ENCODE data around the gene NPHS1.
"Not testable (repeated sequence)": the region's sequence is repeated elsewhere in the genome, so short reads cannot be mapped to it uniquely, and the experiment has no call there.

The NPHS1 gene

GRCh38 chr19:35851213-35852028, 883 bp downstream of the NPHS1 start:
- DNase-seq (ENCODE audit: low read depth in 2 of 2) = no peak

DNA sequence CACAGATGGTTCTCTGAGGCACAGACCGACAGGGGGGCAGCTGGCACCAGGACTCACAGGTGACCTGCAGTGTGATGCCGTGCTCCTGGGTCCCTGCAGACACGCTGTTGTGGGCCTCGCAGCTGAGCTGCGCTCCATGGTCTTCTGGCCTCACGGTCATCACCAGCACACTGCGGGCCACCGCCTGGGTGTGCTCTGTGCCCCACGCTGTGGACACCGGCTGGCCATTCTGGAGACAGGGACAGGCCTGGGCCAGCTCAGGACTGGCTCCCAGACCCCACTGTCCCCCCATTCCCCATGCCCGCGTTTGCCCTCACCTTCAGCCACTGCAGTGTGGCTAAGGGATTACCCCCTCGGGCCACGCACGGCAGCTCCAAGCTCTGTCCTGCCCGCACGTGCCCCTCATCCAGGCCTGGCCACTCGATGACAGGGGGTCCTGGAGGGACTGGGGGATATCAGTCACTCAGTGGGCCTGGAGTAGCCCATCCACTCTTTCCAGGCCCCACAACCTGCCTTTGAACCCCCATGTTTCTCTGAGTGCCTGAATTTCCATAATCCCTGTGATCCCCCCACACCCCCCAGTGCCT, 3.3 kb downstream of the NPHS1 start:
- no peak for DNase-seq (ENCODE audit: low read depth in 2 of 2)

DNA sequence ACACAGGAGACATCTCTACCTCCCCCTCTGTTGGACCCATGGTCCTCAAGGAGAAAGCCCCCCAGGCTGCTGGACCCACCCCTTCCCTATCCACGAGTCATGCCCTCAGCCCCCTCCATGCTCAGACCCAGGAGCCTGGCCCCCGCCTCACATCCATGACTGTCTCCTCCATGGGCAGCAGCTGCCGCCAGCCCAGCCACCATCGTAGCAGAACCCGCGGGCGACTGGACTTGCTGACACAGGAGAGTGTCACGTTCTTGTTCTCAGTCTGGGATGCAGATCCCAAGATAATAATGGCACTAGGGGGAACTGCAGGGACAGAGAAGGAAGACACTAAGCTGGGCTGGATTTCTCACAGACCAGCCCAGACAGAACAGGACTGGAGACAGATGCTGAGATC, 3.8 kb downstream of the NPHS1 start:
- no peak for DNase-seq (ENCODE audit: low read depth in 2 of 2)

GRCh38 chr19:35847911-35848310, 4.4 kb downstream of the NPHS1 start:
- DNase-seq (ENCODE audit: low read depth in 2 of 2) = no peak

- no peak for DNase-seq (ENCODE audit: low read depth in 2 of 2)
Measured at GRCh38 chr19:35846038-35846668, 6.2 kb downstream of the NPHS1 start.

GRCh38 chr19:35845215-35846037, 6.9 kb downstream of the NPHS1 start:
- no peak for DNase-seq (ENCODE audit: low read depth in 2 of 2)

DNA sequence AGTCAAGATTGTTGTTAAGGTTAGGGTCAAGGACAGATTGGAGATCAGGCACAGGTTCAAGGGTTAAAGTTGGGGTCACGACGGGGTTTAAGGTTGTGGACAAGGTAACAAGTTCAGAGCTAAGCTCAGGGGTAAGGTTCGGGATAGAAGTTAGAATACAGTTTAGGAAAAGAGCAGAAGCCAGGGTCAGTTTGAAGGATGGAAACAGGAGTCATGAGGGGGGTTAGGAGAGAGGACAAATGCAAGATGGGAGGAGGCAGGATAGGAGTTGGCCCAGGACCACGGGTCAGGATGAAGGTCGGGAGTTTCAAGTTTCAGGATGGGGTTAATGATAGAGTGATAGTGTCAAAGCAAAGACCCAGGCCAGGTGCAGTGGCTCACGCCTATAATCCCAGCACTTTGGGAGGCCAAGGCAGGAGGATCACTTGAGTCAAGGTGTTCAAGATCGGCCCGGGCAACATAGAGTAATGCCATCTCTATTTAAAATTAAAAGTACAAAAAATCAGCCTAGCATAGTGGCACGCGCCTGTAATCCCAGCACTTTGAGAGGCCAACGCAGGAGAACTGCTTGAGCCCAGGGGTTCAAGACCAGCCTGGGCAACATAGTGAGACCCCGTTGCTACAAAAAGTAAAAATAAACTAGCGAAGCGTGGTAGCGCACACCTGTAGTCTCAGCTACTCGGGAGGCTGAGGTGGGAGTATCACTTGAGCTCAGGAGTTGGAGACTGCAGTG, 7.7 kb downstream of the NPHS1 start:
- no peak for DNase-seq (ENCODE audit: low read depth in 2 of 2)

DNA sequence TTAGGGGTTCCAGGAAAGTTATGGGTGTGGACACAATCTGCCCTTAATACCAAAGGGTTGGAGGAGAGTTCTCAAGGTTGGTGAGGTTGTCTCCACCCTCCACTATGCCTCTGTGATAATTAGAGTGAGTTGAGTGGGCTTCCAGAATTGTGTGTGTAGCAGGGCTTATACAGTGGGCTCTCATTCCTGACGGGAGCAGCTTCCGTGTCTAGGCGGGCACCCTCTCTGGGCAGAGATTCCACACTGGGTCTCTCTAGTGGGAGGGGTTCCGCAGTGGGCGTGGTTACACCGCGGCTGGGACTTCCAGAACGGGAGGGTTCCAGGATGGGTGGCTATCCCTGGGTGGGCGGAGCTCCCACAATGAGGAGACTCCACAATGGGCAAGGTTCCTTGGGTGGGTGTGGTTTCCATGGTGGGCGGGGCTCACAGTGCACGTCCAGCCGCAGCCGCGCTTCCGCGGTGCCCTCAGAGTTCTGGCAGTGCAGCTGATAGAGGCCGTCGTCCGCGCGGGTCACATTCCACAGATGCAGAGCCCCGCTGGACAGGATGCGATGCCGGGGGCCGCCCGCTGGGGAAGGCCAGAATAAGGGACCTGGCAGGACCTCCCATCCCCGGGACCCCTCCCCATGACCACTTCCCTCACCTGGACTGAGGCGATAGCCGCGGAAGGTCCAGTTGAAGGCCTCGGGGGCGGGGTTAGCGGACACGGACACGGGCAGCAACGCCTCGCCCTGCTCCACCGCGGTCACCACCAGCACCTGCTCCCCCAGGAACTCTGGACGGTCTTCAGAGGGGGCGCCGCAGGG, 8.4 kb downstream of the NPHS1 start:
- no peak for DNase-seq (ENCODE audit: low read depth in 2 of 2)

GRCh38 chr19:35842666-35843272, 9.5 kb downstream of the NPHS1 start:
- DNase-seq (ENCODE audit: low read depth in 2 of 2) = no peak

DNA sequence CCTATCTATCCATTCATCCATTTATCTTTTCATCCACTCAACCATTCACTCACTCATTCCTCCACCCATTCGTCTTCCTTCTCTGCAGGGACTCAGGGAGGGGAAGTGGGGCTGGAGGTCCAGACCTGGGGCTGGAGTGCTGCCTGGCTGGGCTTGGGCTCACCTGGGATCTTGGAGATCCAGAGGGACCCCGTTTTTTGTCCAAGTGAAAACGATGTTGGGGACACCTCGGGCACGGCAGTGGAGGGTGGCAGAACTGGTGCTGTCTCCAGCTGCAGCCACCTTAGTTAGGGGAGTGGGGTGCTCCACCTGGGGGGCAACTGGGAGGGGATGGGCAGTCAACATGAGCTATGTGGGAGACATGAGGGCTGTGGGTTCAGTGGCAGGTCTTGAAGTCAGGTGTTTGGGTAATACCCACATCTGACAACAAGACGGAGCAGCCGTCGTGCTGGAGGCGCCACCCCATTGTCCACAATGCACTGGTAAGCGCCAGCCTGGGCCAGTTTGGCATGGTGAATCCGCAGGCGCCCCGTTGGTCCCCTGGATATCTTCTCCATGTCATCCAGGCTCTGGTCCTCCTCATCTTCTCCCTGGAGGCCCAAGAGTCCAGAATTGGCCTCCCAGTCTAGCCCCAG, 10.2 kb downstream of the NPHS1 start:
- no peak for DNase-seq (ENCODE audit: low read depth in 2 of 2)

DNA sequence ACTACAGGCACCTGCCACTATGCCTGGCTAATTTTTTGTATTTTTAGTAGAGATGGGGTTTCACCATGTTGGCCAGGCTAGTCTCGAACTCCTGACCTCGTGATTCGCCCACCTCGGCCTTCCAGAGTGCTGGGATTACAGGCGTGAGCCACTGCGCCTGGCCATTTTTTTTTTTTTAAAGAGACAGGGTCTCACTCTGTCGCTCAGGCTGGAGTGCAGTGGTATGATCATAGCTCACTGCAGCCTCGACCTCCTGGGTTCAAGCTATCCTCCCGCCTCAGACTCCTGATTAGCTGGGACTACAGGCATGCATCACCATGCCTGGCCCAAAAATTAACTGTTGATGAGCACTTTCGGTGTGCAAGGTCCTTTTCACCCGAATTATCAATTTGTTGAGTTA, 16.2 kb downstream of the NPHS1 start:
- not testable (repeated sequence) for DNase-seq (ENCODE audit: low read depth in 2 of 2)

DNA sequence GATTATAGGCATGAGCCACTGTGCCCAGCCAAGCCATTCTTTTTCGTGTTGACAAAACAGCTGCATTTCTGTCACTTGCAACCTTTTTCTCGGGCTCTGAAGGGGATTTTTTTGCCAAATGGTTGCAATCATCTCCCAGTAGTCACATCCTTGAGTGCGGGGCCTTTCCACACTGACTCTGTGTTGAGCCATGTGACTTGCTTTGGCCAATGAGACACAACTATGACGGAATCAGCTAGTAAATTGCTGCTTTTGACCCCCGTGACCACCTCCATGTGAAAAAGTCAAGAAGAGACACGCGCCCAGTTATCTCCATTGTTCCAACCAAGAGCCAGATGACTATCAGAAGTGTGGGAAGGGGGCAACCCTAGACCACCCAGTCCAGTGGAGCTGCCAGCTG, 18.3 kb downstream of the NPHS1 start:
- DNase-seq (ENCODE audit: low read depth in 2 of 2) = no peak

GRCh38 chr19:35832054-35832453, 20.2 kb downstream of the NPHS1 start:
- no peak for DNase-seq (ENCODE audit: low read depth in 2 of 2)

GRCh38 chr19:35830986-35831385, 21.3 kb downstream of the NPHS1 start:
- DNase-seq (ENCODE audit: low read depth in 2 of 2) = no peak

DNA sequence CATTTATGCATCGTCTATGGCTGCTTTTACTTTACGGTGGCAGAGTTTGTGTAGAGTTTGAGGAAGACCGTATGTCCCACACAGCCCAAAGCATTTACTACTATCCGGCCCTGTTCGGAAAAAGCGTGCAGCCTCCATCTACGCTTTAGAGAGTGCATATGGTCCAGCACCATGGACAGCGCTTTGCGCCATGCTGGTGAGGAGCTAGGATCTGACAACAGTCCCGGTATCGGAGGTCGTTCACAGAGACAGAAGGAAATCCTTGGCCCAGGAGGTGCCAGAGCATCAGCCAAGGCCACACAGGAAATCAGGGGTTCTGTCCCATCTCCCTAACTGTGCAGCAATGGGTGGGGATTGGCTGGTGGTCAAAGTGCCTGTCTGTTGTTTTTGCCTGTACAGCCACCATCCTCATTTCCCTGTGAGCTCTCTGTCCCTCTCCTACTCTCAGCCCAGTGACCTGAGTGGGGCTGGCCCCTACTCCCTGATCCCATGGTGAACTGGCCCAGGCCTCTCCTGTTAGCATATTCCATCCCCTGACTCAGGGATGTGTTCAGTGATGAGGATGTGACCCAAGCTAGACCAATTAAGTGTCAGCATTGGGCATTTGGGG, 23.5 kb downstream of the NPHS1 start:
- no peak for DNase-seq (ENCODE audit: low read depth in 2 of 2)

DNA sequence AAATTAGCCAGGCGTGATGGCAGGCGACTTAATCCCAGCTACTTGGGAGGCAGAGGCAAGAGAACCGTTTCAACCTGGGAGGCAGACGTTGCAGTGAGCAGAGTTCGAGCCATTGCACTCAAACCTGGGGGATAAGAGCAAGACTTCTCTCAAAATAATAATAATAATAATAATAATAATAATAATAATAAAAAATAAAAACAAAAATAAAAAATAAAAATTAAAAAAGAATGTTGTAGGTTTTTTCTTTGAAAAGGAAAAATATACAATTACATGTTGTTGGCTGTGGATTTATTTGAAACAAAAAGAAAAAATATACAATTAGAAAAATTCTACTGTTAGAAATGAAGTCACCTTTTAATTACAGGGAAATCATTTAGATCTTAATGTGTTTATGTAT, 28.2 kb downstream of the NPHS1 start:
- no peak for DNase-seq (ENCODE audit: low read depth in 2 of 2)

DNA sequence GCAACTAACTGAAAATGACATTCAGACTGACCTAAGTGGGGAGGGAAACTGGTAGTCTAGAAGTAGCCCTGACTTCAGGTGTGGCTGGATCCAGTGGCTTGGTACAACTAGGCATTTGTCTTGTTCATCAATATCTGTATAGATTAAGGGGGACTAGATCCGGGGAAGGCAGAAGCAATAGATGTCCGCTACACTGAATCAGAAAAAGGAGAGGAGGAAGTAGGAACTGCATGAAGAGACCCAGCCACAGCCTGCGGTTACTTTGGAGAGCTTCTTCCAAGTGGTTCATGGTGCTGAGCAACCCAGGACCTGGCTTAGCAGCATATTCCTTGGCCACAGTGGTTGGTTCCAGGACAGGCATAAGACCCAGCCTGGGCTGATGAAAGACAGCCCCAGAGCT, 29.7 kb downstream of the NPHS1 start:
- no peak for DNase-seq (ENCODE audit: low read depth in 2 of 2)

DNA sequence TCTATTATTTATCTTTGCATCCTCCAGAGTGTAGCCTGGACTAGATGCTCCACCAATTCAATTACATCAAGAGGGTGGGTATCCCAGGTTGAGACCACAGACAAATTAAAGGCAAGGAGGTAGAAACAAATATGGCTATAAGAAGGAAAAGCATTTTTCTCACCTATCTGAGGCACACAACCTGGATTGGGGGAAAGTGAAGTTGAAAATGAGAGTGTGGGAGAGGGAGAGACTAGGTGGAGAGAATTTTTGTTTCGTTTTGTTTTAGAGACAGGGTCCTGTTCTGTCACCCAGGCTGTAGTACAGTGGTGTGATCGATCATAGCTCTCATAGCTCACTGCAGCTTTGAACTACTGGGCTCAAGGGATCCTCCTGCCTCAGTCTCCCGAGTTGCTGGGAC, 33.9 kb downstream of the NPHS1 start:
- DNase-seq (ENCODE audit: low read depth in 2 of 2) = no peak

DNA sequence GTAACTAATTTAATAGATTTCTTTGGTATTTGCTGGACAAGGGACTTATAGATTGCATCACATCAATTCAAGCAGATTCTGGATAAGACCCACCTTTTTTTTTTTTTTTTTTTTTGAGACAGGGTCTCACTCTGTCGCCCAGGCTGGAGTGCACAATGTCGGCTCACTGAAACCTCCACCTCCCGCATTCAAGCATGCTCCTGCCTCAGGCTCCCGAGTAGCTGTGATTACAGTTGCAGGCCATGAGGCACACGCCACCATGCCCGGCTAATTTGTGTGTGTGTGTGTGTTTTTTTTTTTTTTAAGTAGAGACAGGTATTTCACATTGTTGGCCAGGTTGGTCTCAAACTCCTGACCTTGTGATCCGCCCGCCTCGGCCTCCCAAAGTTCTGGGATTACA, 35.5 kb downstream of the NPHS1 start:
- no peak for DNase-seq (ENCODE audit: low read depth in 2 of 2)
